Measurements from ENCODE around the gene GSC2.

GSC2 gene

DNA sequence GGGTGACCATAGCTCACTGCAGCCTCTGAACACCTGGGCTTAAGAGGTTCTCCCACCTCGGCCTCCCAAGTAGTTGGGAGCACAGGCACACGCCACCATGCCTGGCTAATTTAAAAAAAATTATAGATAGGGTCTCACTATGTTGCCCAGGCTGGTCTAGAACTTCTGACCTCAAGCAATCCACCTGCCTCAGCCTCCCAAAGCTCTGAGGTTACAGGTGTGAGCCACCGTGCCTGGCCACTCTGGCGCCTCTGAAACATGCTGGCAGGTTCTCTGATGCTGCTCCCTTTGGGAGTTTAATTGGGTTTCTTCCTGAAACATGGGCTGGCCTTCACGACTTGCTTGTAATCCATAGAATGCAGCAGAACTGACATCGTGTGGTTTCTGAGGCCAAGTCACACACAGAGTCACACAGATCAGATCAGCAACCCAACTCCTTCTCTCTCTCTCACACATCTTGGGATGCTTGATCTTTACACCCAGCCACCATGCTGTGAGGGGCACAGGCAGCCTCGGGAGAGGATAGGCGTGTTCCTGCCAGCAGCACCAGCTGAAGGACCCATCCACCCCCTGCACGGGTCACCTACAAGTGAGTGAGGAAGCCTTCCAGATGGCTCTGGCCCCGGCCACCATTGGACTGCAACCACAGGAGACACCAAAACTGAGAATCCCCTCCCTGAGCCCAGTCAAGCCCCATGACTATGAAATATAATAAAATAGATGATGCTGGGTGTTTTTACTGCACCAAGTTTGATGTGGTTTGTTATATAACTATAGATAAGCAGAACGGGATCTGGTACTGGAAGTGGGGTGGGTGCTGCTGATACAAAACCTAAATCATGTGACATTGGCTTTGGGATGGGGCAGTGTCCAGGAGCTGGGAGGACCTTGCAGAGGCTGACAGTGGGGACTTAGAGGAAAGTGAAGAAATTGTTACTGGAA, 3.1 kb upstream of the GSC2 start:
- no peak for DNase-seq

GRCh38 chr22:19151329-19152191, 1.5 kb upstream of the GSC2 start:
- DNase-seq = no peak

DNA sequence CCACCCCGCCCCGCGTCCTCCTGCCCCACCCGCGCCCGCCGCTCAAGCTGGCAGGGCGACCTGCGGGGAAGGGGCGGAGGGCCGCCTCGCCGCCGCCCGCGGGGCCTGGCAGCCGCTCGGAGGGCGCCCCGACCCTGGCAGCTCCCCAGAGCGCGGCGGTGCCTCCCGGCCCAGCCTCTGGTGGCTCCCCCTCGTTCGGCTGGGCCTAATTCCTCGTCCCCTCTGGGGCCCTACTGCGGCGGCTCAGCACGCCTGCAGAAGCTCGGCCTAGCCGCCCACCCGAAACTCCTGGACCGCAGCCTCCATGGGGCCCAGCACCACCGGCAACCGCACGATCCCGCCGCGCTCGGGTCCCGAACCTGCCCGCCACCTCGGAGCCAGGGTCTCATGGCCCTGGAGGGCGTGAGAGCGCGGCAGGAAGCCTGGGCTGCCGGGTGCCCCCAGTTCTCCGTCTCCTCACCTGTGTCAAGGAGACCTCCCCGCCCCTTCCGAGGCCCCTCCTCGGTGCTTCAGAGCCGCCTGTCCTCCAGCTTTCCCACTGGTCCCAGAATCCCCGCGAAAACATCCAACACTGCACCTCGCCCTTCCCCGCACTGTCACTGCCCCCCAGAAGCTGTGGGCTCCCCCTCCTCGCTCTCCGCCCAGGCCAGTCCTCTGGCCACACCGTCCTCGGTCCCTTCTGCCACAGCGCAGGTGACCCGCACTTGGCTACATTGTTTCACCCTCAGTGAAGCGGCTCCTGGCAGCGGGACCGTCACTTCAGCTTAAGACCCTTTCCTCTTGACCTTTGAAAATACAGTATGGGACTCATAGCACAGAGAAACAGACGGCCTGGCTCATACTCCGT, 613 bp upstream of the GSC2 start:
- DNase-seq = no peak

DNA sequence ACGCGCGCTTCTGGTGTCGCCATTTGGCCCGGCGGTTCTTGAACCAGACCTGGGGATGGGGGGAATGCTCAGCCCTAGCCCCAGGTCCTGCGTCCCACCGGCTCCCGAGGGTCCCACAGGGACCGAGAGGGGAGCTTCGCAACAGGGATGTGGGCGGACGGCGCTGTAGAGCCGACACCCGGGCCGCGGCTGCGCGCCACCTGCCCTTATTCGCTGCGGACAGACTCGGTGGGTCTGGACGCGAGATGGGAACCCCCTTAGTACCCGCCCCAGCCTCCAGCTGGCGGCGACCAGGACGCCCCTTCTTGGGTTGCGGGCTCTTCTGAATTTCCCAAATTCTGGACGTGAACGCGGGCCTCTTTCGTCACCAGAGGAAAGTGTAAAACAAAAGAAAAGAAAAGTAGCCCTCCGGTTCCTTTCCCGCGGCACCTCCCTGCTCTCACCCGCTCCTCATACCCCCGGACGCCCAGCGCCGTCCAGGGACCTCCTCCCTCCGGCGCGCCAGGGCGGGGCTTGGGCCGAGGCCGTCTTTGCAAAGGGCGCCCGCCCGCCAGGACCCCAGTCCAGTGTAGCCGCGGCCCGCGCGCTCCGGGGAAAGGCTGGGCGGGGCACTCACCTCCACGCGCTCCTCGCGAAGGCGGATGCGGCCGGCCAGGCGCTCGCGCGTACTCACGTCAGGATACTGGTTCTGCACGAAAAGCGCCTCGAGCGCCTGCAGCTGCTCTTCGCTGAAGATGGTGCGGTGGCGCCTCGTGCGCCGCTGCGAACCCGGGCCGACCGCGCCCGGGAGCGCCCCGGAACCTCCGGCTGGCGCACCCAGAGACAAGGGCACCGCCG, 827 bp downstream of the GSC2 start:
- DNase-seq = no peak

GRCh38 chr22:19148417-19149046, 1.6 kb downstream of the GSC2 start:
- DNase-seq = no peak

DNA sequence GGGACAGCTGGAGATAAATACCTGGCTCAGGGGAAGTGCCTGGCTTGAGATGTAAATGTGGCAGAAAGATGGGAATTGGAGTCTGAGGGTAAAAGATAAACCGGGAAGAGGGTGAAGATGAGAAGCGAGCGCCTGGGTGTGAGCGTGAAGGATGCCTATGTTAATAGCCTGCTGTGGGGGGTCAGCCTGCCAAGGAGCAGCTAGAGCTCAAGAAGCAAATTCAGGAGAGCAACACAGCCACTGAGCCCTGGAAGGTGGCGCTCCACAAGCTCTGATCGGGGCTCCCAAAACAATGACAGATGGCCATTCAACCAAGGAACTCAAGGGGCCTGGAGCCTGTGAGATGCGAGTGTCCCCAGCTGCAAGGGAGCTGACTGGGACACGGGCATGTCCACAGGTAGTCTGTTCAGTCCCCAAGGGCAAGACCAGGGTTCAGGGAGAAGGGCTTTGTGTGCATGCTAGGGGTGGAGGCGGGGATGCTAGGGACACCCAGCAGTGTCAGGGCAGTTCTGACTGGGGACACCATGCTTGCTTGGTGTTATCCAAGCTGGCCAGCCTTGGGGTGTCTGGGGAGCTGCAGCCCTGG, 2.8 kb downstream of the GSC2 start:
- DNase-seq = no peak

GRCh38 chr22:19146215-19146968, 3.7 kb downstream of the GSC2 start:
- DNase-seq = no peak

GRCh38 chr22:19143967-19144400, 6.1 kb downstream of the GSC2 start:
- DNase-seq = no peak

- DNase-seq = no peak
Observed at GRCh38 chr22:19143212-19143611, 6.9 kb downstream of the GSC2 start.

DNA sequence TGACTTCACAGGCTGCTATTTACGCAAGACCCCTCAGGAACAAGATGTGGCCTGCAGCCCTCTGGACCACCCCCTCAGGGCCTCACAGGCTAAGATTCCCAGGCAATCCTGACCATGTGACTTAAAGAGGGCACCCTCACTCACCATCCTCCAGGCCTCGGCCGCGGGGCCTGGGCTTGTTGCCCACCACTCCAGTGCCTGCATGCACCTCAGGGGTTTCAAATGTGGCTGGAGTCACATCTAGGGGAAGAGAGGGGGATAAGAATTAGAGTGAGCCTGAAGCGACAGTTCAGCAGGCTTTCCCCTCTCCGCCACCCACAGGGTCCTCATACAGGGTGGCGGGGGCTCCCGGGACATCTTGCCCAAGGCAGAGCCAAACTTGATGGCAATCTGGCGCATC, 7.7 kb downstream of the GSC2 start:
- DNase-seq = no peak

DNA sequence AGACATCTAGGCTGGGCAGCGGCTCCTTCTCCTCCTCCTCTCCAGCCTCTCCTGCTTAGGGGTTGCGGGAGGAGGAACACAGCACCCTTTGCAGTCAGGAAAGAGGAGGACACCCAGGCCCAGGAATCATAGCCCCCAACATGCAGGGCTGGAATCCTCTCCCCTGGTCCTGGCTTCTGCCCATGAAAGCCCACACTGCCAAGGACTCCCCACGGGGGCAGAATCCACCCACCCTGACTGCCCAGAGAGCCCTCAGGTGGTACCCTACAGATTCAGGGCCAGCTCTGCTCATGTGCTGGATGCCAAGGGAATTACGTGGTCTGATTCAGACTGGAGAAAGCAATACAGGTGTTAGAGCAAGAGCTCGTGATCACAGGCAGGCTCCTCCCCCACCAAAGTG, 10.1 kb downstream of the GSC2 start:
- DNase-seq = no peak

GRCh38 chr22:19139001-19139356, 11.1 kb downstream of the GSC2 start:
- no peak for DNase-seq

DNA sequence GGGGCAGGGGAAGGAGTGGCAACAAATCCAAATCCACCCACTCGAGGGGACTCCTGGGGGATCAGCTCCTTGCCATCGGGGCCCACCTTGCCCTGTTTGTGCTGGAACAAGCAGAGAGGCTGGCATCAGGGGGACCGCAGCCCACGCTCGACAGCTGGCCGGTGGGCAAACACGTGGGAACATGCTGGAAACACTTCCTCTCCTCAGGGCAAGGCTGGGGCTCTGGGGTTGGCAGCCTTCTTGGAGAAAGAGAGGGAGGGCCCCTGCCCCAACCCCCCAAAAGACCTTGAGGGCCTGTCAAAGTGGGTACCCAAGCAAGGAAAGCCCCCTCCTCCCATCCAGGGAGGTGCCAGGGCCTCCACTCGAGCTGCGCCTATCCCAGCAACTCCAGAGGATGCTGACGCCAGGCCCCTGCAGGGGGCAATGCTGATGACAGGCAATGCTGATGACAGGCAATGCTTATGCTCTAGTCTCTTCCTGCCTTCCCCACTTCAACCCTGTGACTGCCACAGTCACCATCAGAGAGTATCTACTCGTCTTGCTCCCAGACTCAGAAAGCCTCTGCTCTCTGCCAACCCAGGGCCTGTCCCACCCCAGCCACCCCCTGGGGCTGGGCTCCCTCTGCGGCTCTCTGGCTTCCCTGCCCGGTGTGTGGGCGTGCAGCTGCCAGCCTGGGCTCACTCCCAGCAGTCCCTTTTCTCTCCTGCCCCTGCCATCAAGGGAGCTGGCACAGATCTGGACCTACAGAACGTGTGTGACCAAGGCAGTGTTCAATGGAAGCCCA, 11.7 kb downstream of the GSC2 start:
- DNase-seq = no peak

DNA sequence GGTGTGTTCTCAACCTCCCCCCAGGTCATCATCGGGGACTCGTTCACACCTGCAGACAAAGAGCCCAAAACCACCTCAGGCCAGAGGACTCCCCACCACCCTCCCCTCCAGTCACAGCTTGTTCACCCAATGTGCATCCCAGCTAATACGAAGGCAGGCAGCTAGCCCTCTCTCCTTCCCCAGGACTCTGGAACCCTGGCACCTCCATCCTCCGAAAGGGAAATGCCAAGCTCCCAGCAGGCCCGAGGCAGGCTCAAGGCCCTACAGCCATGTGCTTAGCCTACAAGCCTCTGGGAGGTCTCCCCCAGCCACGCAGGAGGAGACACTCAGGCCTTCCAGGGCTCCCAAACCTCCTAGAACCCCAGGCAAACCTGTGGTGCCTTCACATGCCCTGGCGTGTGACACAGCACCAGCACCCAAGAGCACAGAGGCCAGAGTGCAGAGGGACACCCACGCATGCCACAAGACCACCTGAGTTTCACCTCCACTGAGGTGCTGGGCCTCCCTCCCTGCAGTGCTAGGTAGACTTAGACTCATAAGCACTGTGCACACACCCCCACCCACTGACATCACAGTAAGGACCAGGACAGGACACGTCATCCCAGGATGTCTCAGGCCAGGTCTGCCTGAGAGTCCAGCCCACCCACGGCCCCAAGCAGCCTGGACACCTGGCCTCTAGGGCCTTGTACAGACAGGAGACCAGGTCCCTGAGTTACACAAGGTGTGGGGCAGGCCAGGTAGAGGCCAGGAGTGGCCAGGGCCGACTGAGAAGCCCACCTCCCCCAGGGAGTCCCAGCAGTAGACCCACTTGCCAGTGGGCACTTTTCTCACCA, 12.5 kb downstream of the GSC2 start:
- DNase-seq = no peak

- no peak for DNase-seq
Observed at GRCh38 chr22:19136915-19137314, 13.2 kb downstream of the GSC2 start.

- DNase-seq = no peak
Observed at GRCh38 chr22:19134874-19135273, 15.2 kb downstream of the GSC2 start.

DNA sequence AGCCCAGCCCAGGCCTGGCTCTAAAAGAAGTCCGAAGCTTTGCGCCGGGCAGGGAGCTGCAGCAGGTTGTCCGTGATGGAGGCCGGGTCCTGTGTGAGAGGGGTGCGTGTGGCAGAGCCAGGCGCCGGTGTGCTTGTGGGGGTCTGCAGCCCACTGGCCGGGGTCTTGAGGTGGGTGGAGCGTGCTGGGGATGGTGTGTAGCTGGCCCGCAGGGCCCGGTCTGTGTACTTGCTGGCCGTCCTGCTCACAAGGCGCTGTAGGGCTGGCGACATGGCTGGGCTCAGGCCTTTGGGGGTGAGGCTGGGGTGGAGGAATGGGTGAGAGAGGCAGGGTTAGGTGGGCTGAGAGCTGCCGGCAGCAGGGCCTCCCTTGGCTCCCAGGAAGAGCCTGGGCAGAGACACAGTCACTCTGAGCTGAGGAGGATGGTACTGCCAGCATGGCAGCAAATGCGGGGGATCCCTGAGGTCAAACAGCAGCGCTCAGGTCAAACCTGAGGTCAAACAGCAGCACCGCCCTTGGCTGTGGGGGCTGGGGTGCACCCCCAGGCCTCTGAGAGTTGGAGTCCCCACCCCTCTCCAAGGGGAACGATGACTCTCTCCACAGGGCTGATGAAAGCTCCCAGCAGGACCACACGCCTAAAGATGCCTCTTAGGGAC, 15.8 kb downstream of the GSC2 start:
- no peak for DNase-seq

DNA sequence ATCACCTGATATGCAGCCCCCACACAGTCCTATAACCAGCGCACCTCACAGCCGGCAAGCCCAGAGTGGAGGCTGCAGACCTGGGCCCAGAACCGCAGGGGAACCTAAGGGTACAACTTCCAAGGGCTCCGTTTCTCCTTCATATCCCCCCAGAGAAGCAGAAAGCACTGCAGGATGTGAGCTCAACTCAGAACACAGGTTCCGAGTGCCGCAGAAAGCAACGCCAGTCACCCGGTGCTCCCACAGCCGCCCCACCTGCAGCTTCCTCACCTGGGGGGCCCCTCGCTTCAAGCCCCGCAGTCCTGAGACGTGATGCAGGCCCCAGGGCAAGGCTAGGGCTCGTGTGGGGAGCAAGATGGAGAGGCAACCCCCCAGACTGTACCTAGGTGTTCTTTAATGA, 16.5 kb downstream of the GSC2 start:
- DNase-seq = no peak

Data from islet precursor cell (in vitro differentiated cells).